Measurements from ENCODE around the gene SLC25A4.
"Not testable (repeated sequence)": the region's sequence is repeated elsewhere in the genome, so short reads cannot be mapped to it uniquely, and the experiment has no call there.

Gene SLC25A4

GRCh38 chr4:185196437-185196836 is 53.4 kb downstream of the SLC25A4 start:
- DNase-seq (ENCODE audit: low spot score), result no peak
- TF ChIP-seq CTCF (IDR thresholded peaks at IDR 0.05; ENCODE audit: extremely low read depth, missing control alignments), result no peak

DNA sequence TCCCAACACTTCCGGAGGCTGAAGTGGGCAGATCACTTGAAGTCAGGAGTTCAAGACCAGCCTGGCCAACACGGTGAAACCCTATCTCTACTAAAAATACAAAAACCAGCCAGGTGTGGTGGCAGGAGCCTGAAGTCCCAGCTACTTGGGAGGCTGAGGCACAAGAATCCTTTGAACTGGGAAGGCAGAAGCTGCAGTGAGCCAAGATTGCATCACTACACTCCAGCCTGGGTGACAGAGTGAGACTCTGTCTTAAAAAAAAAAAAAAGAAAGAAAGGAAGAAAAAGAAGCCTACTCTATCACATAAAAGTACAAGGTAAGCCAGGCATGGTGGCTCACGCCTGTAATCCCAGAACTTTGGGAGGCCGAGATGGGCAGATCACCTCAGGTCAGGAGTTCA is 55.1 kb downstream of the SLC25A4 start:
- DNase-seq (ENCODE audit: low spot score), result not testable (repeated sequence)
